ENCODE results near the gene ZFHX3.

DNA sequence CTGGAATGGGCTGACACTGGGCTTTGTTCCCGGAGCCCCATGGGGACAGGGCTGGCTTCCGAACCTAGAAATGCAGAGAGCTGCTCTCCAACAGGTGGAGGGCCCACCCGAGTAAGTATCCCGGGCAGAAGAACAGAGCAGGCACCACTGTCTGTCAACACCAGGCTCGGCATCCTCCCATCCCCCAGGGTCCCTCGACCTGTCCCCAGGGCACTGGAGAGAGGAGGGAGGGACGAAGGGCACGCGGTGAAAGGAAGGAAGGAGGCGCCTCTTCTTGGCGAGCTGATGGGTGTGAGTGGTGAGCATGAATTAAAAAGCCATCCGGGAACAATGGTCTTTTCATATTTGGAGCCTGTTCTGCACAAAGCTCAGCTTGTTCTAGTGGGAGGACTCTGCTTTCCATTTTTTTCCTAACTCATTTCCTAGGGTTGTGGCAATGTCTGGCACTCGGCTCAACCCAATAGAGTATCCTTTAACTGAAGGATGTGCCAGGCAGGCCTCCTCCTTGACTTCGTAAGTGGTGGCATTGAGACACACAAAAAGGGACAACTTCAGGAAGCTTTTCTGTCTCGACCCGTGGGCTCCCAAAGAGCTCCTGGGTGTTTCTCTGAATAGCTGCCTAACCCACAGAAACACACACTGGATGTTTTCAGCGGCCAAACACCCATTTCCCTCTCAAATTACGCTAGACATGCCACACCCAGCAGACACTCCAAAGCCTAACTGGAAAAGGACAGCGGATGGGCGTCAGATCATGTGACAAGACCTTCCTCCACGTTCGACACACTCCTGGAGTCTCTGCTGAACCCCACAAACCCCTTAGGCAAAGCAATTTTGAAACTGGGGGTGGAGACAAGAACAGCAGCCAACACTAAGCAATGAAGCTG is 47.7 kb downstream of the ZFHX3 start:
- TF ChIP-seq, protein P1, sequence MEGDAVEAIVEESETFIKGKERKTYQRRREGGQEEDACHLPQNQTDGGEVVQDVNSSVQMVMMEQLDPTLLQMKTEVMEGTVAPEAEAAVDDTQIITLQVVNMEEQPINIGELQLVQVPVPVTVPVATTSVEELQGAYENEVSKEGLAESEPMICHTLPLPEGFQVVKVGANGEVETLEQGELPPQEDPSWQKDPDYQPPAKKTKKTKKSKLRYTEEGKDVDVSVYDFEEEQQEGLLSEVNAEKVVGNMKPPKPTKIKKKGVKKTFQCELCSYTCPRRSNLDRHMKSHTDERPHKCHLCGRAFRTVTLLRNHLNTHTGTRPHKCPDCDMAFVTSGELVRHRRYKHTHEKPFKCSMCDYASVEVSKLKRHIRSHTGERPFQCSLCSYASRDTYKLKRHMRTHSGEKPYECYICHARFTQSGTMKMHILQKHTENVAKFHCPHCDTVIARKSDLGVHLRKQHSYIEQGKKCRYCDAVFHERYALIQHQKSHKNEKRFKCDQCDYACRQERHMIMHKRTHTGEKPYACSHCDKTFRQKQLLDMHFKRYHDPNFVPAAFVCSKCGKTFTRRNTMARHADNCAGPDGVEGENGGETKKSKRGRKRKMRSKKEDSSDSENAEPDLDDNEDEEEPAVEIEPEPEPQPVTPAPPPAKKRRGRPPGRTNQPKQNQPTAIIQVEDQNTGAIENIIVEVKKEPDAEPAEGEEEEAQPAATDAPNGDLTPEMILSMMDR (optimal IDR thresholded peaks at IDR 0.05 in 1 of 3, IDR thresholded peaks at IDR 0.05 in 1 of 3, conservative IDR thresholded peaks at IDR 0.05 in 1 of 3; ENCODE audit: extremely low read depth in 1 of 3, insufficient read depth in 2 of 3, low read length in 3 of 3) = no peak
- no peak for TF ChIP-seq EZH2 (IDR thresholded peaks at IDR 0.05; ENCODE audit: low read length)
